Pancreas (tissue), 10 donors: ENCODE measurements around the gene NRM. TPM values are rescaled to one million over a fixed set of nuclear protein-coding genes. Genes with fewer than 3 reads are reported as not detected.

Experiments
- ATAC-seq, 4 donors: fragments of 200-7000 bp; cut with Tn5 transposase; one replicate each; pipeline versions ENCODE4 v1.8.0 to v1.9.1; 2020; ENCODE audit warnings: mild to moderate bottlenecking in 4 of 4, moderate library complexity in 4 of 4
- DNase-seq, 6 donors: peaks; one replicate each; pipeline ENCODE4 v3.0.0-alpha.2; 2020
- FAIRE-seq: peaks from 2 replicates; lab custom pipeline; 2012; peaks lifted over from hg19 to GRCh38; lab: Jason Lieb, UNC
- H3K27ac ChIP-seq, 4 donors: fragments of 200-600 bp; sonication (generic); 1 replicate in 3 of 4; 2 replicates in 1 of 4; pipeline versions ENCODE4 v1.5.0 to v1.8.0; 2020
- H3K27me3 ChIP-seq, 4 donors: fragments of 200-600 bp; one replicate each; pipeline ENCODE4 v1.8.0; 2021
- H3K36me3 ChIP-seq, 3 donors: fragments of 200-600 bp; sonication (generic) in 1 of 3; one replicate each; pipeline versions ENCODE4 v1.5.0 to v1.8.0; 2020 to 2021
- H3K4me1 ChIP-seq, 3 donors: fragments of 200-600 bp; one replicate each; pipeline ENCODE4 v1.8.0; 2021
- H3K4me3 ChIP-seq, 4 donors: fragments of 200-600 bp; sonication (generic) in 2 of 4; one replicate each; pipeline versions ENCODE4 v1.5.0 to v1.8.0; 2020 to 2021
- H3K9me3 ChIP-seq, 4 donors: fragments of 200-600 bp; one replicate each; pipeline ENCODE4 v1.8.0; 2021
- WGBS, 2 donors: extraction: QIAGEN DNeasy Blood & Tissue Kit; methylation state at CpG; one replicate each; pipeline ENCODE4 v1.1.7; 2013; 5-methylcytosine and 5-hydroxymethylcytosine counted together
- intact Hi-C, 3 donors: fragments of 100-400 bp; cut with DNase I; formaldehyde crosslinking; loops; one replicate each; pipeline versions ENCODE4 v1.11.1 to v1.14.2; 2022
- polyA plus RNA-seq, 2 donors: library from polyadenylated mRNA; stranded (reverse); fragments of 200-250 nt; gene quantifications; one replicate each; pipeline ENCODE4 v1.2.3, GENCODE V29; 2013
- total RNA-seq, 6 donors: library from RNA; stranded (reverse); fragmentation: NEBNext Ultra II Directional in 4 of 6; extraction: Animal tissue kit (Norgen Biotek cat#: 25700) in 4 of 6; gene quantifications; one replicate each; pipeline versions ENCODE4 v1.2.1 to v1.2.4, GENCODE V29; 2021 to 2023
- TF ChIP-seq, protein P1 (sequence below), 4 donors: fragments of 200-600 bp; sonication (generic) in 3 of 4; IDR thresholded peaks; one replicate each; pipeline versions ENCODE4 v1.5.0 to v1.8.0; 2021; ENCODE audit warnings: antibody characterized with exemption in 4 of 4
- donor health status: healthy with polysubstance abuse.
- donor health status: DM: no; HTN: no; CAD: no; lungs with moderate emphysema.
- donor health status: DM: no; HTN: no; CAD: no.
- donor health status: control.
- donor health status: control.
- donor health status: Bipolar disorder and iron deficiency.
- donor health status: DM: yes; HTN: yes; CAD: no.
- donor health status: DM: no; HTN: no; CAD: no.
- donor health status: DM: no; HTN: no; CAD: no.
- donor health status: DM: yes; HTN: yes; CAD: no.

Gene NRM
- total and polyA plus RNA-seq, 8 donors: 3.3 to 23.6 (median 5.7) TPM

DNA sequence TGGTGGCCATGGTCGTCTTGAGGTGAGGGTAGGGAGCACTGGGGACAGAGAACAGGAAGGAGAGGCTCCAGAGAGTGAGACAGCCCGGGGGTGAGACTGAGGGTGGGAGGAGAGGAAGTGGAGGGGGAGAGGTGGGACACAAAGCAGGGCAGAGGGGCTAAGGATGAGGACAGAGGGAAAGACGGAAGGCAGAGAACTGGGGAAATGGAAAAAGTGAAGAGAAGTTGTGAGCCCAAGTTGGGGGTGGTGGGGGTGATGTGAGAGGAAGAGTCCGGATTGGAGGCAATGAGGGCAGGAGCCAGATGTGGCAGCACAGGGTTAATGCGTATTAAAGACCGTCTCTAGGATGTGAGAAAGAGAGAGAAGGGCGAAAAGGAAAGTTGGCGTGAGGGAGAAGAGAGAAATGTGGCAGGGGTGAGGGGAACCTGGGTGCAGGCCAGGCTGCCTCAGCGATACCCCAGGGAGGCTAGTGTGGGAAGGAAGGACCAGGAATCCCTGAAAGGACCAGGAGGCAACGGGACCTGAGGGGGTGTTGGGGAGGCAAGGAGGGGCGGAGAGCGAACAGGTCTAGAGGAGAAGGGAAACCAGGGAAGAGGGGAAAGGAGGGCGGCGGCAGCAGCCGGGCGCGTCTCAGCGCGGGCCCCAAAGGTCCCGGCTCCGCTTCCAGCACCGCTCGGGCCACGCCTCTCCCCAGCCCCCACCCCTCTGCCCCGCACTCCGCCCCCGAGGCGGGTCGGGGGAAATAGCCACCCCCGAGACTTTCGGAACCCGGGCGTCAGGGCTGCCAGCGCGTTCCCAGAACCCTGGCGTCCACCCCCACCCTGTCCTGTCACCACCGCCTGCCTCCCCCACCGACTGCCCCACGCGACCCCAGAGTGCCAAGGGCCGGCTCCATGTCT, 4.5 kb downstream of the NRM start, which contains the start of gene PPP1R18:
TSS of gene PPP1R18 (minus strand) at position 637 of the 899 bp plus-strand sequence. CDS start at position 10, 627 bp downstream.
- peaks cover 3 to 11% (median 6%) of the 10 kb centered on the region in 3 donors for H3K4me1 ChIP-seq
- no peaks in the 10 kb centered on the region for H3K36me3 ChIP-seq
- FAIRE-seq: no peak
- intact Hi-C loops: no loop called here
- WGBS, 2 donors: 5 to 8% methylated on average over 32 to 41 of the region's 41 CpGs
- H3K27ac ChIP-seq: peak within 1 kb of the TSS; percentile 70 to 93 (median 84)
- TF ChIP-seq, protein P1, sequence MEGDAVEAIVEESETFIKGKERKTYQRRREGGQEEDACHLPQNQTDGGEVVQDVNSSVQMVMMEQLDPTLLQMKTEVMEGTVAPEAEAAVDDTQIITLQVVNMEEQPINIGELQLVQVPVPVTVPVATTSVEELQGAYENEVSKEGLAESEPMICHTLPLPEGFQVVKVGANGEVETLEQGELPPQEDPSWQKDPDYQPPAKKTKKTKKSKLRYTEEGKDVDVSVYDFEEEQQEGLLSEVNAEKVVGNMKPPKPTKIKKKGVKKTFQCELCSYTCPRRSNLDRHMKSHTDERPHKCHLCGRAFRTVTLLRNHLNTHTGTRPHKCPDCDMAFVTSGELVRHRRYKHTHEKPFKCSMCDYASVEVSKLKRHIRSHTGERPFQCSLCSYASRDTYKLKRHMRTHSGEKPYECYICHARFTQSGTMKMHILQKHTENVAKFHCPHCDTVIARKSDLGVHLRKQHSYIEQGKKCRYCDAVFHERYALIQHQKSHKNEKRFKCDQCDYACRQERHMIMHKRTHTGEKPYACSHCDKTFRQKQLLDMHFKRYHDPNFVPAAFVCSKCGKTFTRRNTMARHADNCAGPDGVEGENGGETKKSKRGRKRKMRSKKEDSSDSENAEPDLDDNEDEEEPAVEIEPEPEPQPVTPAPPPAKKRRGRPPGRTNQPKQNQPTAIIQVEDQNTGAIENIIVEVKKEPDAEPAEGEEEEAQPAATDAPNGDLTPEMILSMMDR (IDR thresholded peaks at IDR 0.05): no peak
- peak; percentile 65 to 88 (median 77) for DNase-seq
- no peaks in the 10 kb centered on the region for H3K9me3 ChIP-seq
- peak within 1 kb of the TSS; percentile 55 to 78 (median 70) for H3K4me3 ChIP-seq
- H3K27me3 ChIP-seq: no peaks in the 10 kb centered on the region
- ATAC-seq: peak; percentile 53 to 68 (median 60)

DNA sequence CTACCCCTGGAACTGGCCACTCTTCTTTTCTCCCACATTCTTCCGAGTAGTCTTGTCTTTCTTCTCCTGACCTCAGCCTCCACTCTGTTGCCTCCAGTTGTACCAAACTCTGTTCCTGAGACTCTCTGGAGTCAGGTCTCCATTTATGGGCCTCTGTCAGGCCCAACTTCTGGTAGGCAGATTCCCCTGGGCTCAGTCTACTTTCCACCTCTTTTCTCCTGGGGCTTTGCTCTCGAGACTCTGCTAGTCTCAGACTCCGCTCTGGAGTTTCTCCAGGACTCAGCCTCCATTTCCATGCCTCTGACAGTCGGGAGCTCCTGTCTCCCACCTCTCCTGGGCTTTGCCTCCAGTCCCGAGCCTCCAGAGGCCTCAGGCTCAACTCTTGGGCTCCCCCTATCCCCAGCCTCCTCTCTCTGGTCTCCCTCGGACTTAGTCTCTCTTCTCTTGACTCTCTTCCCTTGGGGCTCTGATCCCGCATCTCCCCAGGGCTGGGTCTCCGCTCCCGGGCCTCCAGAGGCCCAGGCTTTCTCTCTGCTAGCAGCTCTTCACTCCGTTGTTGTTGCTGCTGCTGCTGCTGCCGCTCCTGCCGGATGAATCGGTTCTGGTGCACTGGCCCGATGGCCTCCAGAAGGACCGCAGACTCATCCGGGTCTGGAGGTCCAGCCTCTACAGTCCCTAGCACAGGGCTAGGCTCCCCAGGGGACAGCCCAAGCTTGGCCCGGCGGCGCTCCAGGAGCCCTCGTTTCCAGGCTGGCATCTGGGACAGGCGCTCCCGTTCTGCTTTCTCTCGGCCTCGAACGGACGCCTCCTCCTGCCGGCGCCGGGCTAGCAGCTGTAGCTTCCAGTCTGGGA, 5.4 kb downstream of the NRM start:
- no peak for ATAC-seq
- peak overlapping the region; percentile 55 to 78 (median 70) for H3K4me3 ChIP-seq
- DNase-seq: peak in 3 of 6 donors; percentile 47 to 76 (median 60)
- H3K4me1 ChIP-seq: peaks cover 0 to 9% (median 3%) of the 10 kb centered on the region in 3 donors
- 72 to 79% methylated on average over 28 to 29 of the region's 29 CpGs for WGBS, 2 donors
- no peaks in the 10 kb centered on the region for H3K27me3 ChIP-seq
- peak overlapping the region in 3 of 4 donors; percentile 16 to 93 (median 92) for H3K27ac ChIP-seq
- FAIRE-seq: no peak
- H3K9me3 ChIP-seq: no peaks in the 10 kb centered on the region
- no peaks in the 10 kb centered on the region for H3K36me3 ChIP-seq
- TF ChIP-seq, protein P1 (IDR thresholded peaks at IDR 0.05): no peak
- intact Hi-C loops: no loop called here

DNA sequence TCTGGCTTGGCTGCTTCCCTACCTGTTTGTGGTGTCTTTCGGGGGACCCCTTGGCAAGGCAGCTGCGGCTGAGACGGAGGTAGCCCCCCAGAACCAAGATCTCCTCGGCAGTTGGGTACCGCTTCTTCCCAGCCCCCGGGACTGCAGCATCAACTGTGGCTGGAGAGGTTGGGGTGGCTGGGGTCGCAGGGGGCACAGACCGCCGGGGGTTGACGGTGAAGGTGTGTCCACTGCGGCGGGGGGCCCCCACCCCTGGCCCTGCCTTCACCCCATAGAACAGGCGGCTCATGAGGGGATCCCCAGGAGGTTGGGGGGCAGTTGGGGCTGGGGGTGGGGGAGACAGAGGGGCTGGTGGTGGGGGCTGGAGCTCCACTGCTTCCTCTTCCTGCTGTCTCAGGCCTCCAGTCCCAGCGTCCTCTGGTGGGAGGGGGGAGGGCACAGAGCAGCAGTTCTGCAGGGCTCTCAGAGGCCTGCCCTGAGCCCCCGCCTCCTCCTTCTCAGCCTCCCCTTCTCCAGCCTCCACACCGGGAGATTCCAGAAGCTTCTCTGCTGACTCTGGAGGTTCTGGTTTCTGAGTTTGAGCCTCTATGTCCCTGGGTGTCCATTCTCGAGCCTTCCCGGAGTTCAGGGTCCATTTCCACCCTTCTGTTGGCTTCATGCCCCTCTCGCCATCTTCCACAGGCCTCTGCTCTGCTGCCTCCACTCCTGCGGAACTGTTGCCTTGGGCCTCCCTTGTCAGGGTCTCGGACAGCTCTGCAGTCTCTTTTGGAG, 6.2 kb downstream of the NRM start:
- no peak for ATAC-seq
- H3K36me3 ChIP-seq: no peaks in the 10 kb centered on the region
- WGBS, 2 donors: 67 to 68% methylated on average over 17 to 20 of the region's 21 CpGs
- peak in 2 of 6 donors; percentile 47 to 63 for DNase-seq
- TF ChIP-seq, protein P1 (IDR thresholded peaks at IDR 0.05): no peak
- intact Hi-C loops: loop anchor here in 2 of 3 donors (5.0 kb wide), 2 partner anchors 38 to 43 kb away; partner anchors contain the start of gene TUBB (in 1 of the 2)
- peak overlapping the region; percentile 55 to 78 (median 70) for H3K4me3 ChIP-seq
- H3K27ac ChIP-seq: peak overlapping the region in 3 of 4 donors; percentile 16 to 93 (median 92)
- H3K4me1 ChIP-seq: peaks cover 0 to 3% (median under 1%) of the 10 kb centered on the region in 3 donors
- FAIRE-seq: no peak
- H3K27me3 ChIP-seq: no peaks in the 10 kb centered on the region
- H3K9me3 ChIP-seq: no peaks in the 10 kb centered on the region

GRCh38 chr6:30683980-30684338, 6.8 kb downstream of the NRM start:
- intact Hi-C loops: loop anchor here in 2 of 3 donors (5.0 kb wide), 2 partner anchors 38 to 43 kb away; partner anchors contain the start of gene TUBB (in 1 of the 2)
- no peaks in the 10 kb centered on the region for H3K36me3 ChIP-seq
- no peaks in the 10 kb centered on the region for H3K27me3 ChIP-seq
- DNase-seq (no peak), FAIRE-seq (no peak), ATAC-seq (no peak)
- H3K27ac ChIP-seq: peak overlapping the region in 2 of 4 donors; percentile 92 to 93
- peaks cover 0 to under 1% (median 0%) of the 10 kb centered on the region in 3 donors for H3K4me1 ChIP-seq
- H3K9me3 ChIP-seq: no peaks in the 10 kb centered on the region
- TF ChIP-seq, protein P1 (IDR thresholded peaks at IDR 0.05): no peak
- H3K4me3 ChIP-seq: peak overlapping the region in 3 of 4 donors; percentile 18 to 78 (median 65)
- 59 to 62% methylated on average over 2 of the region's 2 CpGs for WGBS, 2 donors
